DMS153 (cell line): ENCODE data around the gene TRAPPC2L.

Experiments used
- DNase-seq: peaks from one replicate; lab custom pipeline; 2025; lab: John Stamatoyannopoulos, UW

TRAPPC2L gene, protein sequence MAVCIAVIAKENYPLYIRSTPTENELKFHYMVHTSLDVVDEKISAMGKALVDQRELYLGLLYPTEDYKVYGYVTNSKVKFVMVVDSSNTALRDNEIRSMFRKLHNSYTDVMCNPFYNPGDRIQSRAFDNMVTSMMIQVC

GRCh38 chr16:88856828-88857727 lies at the start of gene TRAPPC2L, which contains the start of gene GALNS:
Gene TRAPPC2L (plus strand): TSS chr16:88857127. CDS start chr16:88857151, 24 bp downstream.
Gene GALNS (minus strand): TSS chr16:88856947. CDS start chr16:88856877, 70 bp downstream.
- DNase-seq: peak; percentile 87

DNA sequence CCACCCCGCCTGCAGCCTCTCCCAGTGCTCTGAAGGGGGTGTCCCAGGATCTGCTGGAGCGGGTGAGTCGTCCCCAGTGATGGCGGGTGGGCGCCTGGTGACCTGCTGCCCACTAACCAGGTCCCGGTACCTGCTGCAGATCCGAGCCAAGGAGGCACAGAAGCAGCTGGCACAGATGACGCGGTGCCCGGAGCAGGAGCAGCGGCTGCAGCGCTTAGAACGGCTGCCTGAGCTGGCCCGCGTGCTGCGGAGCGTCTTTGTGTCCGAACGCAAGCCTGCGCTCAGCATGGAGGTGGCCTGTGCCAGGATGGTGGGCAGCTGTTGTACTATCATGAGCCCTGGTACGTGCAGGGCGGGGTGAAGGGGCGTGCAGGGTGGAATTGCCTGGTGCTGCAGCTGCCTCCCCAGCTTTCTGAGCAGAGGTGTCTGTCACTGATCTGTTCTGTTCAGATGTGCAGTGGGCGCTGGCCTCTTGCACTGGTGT lies 49.7 kb upstream of the TRAPPC2L start:
- DNase-seq: no peak

- DNase-seq: no peak
Measured at GRCh38 chr16:88807626-88808453, 49.1 kb upstream of the TRAPPC2L start.

DNA sequence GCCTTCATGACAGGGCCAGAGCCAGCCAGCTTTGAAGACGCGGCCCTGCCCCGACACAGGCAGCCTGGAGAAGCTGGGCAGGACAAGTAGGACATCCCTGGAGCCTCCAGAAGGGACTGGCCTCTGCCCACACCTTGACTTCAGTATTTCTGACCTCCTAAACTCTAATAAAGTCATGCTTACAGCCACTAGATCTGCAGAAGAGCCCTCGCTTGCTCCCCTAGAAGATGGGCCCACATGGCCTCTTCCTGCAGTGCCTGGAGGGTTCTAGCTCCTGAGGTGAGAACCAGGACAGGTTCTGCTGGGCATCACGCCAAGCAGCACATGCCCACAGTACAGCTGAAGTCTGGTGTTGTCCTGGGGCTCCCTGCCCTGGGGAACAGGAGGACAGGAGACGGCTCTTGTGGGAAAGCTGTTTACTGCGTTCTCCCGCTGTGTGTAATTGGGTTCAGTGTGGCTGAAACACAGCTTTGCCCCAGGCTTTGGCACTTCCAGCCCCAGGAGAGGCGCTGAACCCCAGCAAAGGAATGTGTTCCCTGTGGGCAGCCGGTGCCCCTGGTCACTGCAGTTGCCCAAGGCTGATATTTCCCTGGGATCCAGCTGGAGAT lies 47.8 kb upstream of the TRAPPC2L start:
- DNase-seq: no peak

- no peak for DNase-seq
Measured at GRCh38 chr16:88809676-88810165, 47.2 kb upstream of the TRAPPC2L start.

- DNase-seq: no peak
Measured at GRCh38 chr16:88810166-88810911, 46.6 kb upstream of the TRAPPC2L start.

GRCh38 chr16:88810912-88811768 lies 45.8 kb upstream of the TRAPPC2L start:
- DNase-seq: peak; percentile 50

- DNase-seq: peak; percentile 82
Measured at GRCh38 chr16:88811769-88812512, 45.0 kb upstream of the TRAPPC2L start, which contains the start of gene APRT. Gene APRT (minus strand): TSS chr16:88811928. CDS start chr16:88811899, 29 bp downstream.

DNA sequence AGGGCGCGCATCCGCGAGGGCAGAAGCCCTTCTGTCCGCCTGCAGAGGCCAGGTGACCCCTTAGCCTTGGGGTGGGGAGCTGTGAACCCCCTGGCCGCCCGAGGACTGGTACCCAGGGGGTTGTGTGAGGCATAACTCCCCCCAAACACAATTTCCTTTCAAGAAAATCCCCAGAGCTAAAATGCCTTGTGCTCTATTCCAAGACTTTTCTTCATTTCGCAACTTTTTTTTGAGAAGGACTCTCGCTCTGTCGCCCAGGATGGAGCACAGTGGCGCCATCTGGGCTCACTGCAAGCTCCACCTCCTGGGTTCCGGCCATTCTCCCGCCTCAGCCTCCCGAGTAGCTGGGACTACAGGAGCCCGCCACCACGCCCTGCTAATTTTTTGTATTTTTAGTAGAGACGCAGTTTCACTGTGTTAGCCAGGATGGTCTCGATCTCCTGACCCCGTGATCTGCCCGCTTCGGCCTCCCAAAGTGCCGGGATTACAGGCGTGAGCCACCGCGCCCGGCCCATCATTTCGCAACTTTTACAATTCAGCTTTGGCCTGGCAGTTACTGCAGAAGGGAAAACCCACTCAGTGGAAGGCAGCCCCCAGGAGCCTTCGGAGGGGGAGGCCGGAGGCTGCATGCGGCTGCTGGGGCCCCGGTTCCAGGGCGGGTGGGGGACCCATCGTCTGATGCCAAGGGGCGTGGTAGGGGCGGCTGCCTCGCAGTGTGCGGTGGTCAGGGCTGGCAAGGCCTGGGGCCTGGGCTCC lies 44.2 kb upstream of the TRAPPC2L start:
- DNase-seq: no peak

DNA sequence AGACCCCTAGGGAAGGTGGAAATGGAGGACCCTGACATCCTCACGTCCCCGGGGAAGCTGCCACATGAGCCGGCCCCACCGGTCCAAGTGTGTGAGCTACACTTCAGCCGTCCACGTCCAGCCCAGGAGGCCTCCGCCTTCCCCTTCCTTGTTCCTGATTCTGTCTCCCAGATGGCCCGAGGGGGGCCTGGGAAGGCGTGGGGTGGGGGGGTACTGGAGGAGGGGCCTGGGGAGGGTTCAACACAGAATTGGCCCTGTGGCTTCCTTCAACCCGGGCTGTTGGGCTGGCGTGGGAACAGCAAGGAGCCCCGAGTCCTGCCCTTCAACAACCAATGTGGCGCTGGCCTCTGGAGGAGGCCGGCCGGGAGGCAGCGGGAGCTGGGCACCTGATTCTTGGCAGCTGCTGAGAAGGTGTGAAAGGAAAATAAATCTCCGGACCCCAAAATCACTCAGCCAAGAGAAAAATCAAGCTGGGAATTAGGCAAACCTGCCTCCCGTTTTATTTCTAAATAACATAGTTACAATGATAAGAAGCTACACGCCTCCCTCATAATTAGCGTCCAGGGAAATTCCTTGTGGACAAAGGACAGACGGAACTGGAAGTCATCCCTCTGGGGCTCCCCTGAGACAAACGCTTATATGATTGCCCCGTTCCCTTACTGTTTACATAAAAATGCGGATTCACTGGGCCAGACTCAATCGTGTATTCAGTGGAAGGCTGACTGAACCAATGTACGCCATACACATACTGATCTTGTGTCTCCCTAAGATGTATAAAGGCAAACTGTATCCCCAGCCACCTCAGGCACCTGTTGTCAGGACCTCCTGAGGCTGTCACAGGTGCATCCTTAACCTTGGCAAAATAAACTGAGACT lies 43.4 kb upstream of the TRAPPC2L start:
- DNase-seq: no peak

DNA sequence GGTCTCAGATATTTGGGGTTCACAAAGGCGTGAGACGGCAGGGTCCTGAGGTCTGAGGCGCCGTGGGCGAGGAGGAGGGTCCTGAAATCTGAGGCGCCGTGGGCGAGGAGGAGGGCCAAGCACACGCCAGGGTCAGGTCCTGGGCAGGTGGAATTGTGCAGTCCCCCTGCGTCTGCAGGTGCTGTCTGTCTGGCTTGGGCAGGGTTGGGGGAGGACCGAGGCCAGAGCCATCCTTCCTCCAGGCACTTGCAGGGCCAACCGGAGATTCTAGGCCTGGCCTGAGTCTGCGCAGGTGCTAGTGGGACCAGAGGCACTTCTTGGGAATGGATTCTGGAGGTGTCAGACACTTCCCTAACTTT lies 42.8 kb upstream of the TRAPPC2L start:
- DNase-seq: no peak

DNA sequence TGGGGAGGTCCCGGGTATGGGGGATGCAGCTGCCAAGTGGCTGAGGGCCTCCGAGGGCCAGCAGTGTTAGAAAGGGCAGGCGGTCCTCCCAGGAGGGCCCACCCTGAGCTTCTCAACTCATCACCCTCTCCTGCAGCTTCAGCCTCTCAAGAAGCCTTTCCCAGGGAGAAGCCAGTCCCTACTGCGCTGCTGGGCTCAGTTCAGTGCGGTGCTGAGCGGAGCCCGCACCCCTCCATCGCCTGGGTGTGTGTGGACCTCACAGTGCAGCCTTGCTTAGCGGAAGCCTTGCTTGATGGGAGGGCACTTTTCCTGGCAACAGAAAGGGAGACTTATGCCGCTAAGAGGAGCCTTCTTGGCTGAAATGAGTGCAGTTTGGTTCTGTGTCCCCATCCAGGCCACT lies 41.7 kb upstream of the TRAPPC2L start:
- DNase-seq: no peak

GRCh38 chr16:88815901-88816589 lies 40.9 kb upstream of the TRAPPC2L start:
- DNase-seq: no peak

- no peak for DNase-seq
Measured at GRCh38 chr16:88816736-88817535, 40.0 kb upstream of the TRAPPC2L start.

DNA sequence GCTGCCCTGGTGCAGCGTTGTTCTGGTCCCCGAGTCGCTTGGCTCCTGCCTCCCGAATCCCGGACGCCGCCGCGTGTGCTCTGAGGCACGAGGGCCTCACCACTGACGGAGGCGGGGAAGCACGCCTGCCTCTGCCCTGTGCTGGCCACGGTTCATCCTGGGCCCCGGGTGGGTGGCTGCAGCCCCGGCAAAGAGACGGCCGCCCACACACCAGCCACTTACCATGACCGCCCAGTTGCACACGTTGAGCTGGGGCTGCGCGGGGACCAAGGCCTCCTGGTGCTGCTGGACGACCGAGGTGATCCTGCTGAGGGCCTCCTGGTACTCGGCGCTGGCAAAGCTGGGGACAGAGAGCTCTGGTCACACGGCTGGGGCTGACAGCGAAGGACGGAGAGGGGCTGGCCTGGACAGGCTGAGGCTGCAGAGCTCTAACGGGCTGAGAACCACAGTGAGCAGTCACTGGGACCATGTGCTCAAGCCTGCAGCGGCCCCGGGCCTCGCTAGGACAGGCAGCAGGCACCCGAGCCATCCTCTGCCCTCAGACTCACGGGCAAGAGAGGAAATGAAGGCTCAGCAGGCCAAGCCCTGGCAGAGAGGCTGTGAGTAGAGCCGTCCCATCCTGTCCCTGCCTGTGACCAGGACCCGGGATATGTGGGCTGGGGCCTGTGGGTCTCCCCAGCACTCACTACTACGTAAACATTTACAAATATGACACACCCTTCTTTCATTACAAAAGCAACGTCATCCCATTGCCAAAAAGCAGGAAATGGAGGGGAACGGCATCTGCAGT lies 38.9 kb upstream of the TRAPPC2L start:
- no peak for DNase-seq
